Vagina (tissue), 2 donors: ENCODE results near the gene TAB3. TPM values are rescaled to one million over a fixed set of nuclear protein-coding genes. Genes with fewer than 3 reads are reported as not detected.
A peak's percentile ranks its signal among the peaks of the same experiment; 100 is the strongest.

Experiments
- DNase-seq, 2 donors: peaks; one replicate each; pipeline ENCODE4 v3.0.0-alpha.2; 2017; ENCODE audit errors: extremely low spot score in 2 of 2
- H3K27ac ChIP-seq: fragments of 200-600 bp; sonication (generic); one replicate; pipeline ENCODE4 v1.5.1; 2019
- H3K27me3 ChIP-seq: fragments of 200-600 bp; sonication (generic); one replicate; pipeline ENCODE4 v1.5.1; 2019
- H3K36me3 ChIP-seq, 2 donors: fragments of 200-600 bp; sonication (generic); one replicate each; pipeline ENCODE4 v1.5.1; 2017 to 2019
- H3K4me1 ChIP-seq: fragments of 200-600 bp; sonication (generic); one replicate; pipeline ENCODE4 v1.5.1; 2019
- H3K4me3 ChIP-seq, 2 donors: fragments of 200-600 bp; sonication (generic); 1 replicate in 1 of 2; 2 replicates in 1 of 2; pipeline ENCODE4 v1.5.1; 2016 to 2019
- H3K9me3 ChIP-seq: fragments of 200-600 bp; sonication (generic); one replicate; pipeline ENCODE4 v1.5.1; 2019
- CTCF ChIP-seq, 3 experiments: fragments of 450-650 bp in 2 of 3; fragments of 200-600 bp in 1 of 3; sonication (generic) in 1 of 3; IDR thresholded peaks; one replicate each; pipeline ENCODE4 v1.5.1; 2017 to 2019; ENCODE audit warnings: antibody characterized with exemption in 3 of 3, mild to moderate bottlenecking in 2 of 3, moderate library complexity in 2 of 3
- POLR2A ChIP-seq, 2 donors: fragments of 450-650 bp; IDR thresholded peaks; one replicate each; pipeline ENCODE4 v1.6.1; 2017; ENCODE audit warnings: antibody characterized with exemption in 2 of 2, mild to moderate bottlenecking in 2 of 2, moderate library complexity in 2 of 2
- POLR2AphosphoS5 ChIP-seq, 2 donors: sonication (generic); formaldehyde crosslinking; IDR thresholded peaks; one replicate each; pipeline ENCODE4 v1.9.0; 2017; ENCODE audit warnings: antibody characterized with exemption in 2 of 2, mild to moderate bottlenecking in 2 of 2, low read depth in 1 of 2; ENCODE audit not compliant: insufficient read depth in 1 of 2
- intact Hi-C: fragments of 100-400 bp; cut with DNase I; formaldehyde crosslinking; loops from one replicate; pipeline ENCODE4 v1.15.1; 2023
- total RNA-seq: library from RNA; depleted of rRNA; stranded (reverse); fragments of >200 nt; gene quantifications from one replicate; pipeline ENCODE4 v1.2.3, GENCODE V29; 2016

Gene TAB3
- total RNA-seq, 1 donor from 2014 or later, result 18.4 TPM

- no peaks in the 10 kb centered on the region for H3K27me3 ChIP-seq
- H3K36me3 ChIP-seq, result no peaks in the 10 kb centered on the region
- no peak for DNase-seq
- no peaks in the 10 kb centered on the region for H3K4me1 ChIP-seq
- no peak overlapping the region for H3K27ac ChIP-seq
- TF ChIP-seq POLR2A (IDR thresholded peaks at IDR 0.05), result no peak
- TF ChIP-seq POLR2AphosphoS5 (IDR thresholded peaks at IDR 0.05; ENCODE audit: insufficient read depth in 1 of 2, low read depth in 1 of 2), result no peak
- intact Hi-C loops, result no loop called here
- no peak overlapping the region for H3K4me3 ChIP-seq
- no peaks in the 10 kb centered on the region for H3K9me3 ChIP-seq
Observed at GRCh38 chrX:30819080-30819479, 70.0 kb downstream of the TAB3 start.

- no peak for DNase-seq
- Histone ChIP-seq H3K36me3 (no peaks in the 10 kb centered on the region), H3K4me1 (no peaks in the 10 kb centered on the region), H3K9me3 (no peaks in the 10 kb centered on the region), H3K4me3 (no peak overlapping the region), H3K27me3 (no peaks in the 10 kb centered on the region), H3K27ac (no peak overlapping the region)
- intact Hi-C loops, result no loop called here
- no peak for TF ChIP-seq POLR2A (IDR thresholded peaks at IDR 0.05)
- TF ChIP-seq POLR2AphosphoS5 (IDR thresholded peaks at IDR 0.05; ENCODE audit: insufficient read depth in 1 of 2, low read depth in 1 of 2), result no peak
- no peak for TF ChIP-seq CTCF (IDR thresholded peaks at IDR 0.05)
Observed at GRCh38 chrX:30816079-30816478, 73.0 kb downstream of the TAB3 start.

- DNase-seq, result no peak
- Histone ChIP-seq H3K9me3 (no peaks in the 10 kb centered on the region), H3K27me3 (no peaks in the 10 kb centered on the region), H3K4me3 (no peak overlapping the region), H3K27ac (no peak overlapping the region), H3K4me1 (no peaks in the 10 kb centered on the region), H3K36me3 (no peaks in the 10 kb centered on the region)
- TF ChIP-seq POLR2A (IDR thresholded peaks at IDR 0.05), result no peak
- no peak for TF ChIP-seq CTCF (IDR thresholded peaks at IDR 0.05)
- TF ChIP-seq POLR2AphosphoS5 (IDR thresholded peaks at IDR 0.05; ENCODE audit: insufficient read depth in 1 of 2, low read depth in 1 of 2), result no peak
- intact Hi-C loops, result no loop called here
Observed at GRCh38 chrX:30814978-30815377, 74.1 kb downstream of the TAB3 start.

- Histone ChIP-seq H3K36me3 (no peaks in the 10 kb centered on the region), H3K4me1 (no peaks in the 10 kb centered on the region), H3K27ac (no peak overlapping the region), H3K4me3 (no peak overlapping the region), H3K9me3 (no peaks in the 10 kb centered on the region), H3K27me3 (no peaks in the 10 kb centered on the region)
- intact Hi-C loops, result no loop called here
- no peak for TF ChIP-seq POLR2A (IDR thresholded peaks at IDR 0.05)
- TF ChIP-seq CTCF (IDR thresholded peaks at IDR 0.05), result no peak
- TF ChIP-seq POLR2AphosphoS5 (IDR thresholded peaks at IDR 0.05; ENCODE audit: insufficient read depth in 1 of 2, low read depth in 1 of 2), result no peak
- no peak for DNase-seq
Observed at GRCh38 chrX:30812326-30812725, 76.7 kb downstream of the TAB3 start.

GRCh38 chrX:30806187-30806728 lies 82.8 kb downstream of the TAB3 start:
- no peak overlapping the region for H3K27ac ChIP-seq
- peak in 1 of 2 donors; percentile 85 for DNase-seq
- H3K27me3 ChIP-seq, result no peaks in the 10 kb centered on the region
- H3K9me3 ChIP-seq, result no peaks in the 10 kb centered on the region
- TF ChIP-seq CTCF (IDR thresholded peaks at IDR 0.05) (no peak), POLR2A (IDR thresholded peaks at IDR 0.05) (no peak), POLR2AphosphoS5 (IDR thresholded peaks at IDR 0.05; ENCODE audit: insufficient read depth in 1 of 2, low read depth in 1 of 2) (no peak)
- H3K4me3 ChIP-seq, result no peak overlapping the region
- no peaks in the 10 kb centered on the region for H3K4me1 ChIP-seq
- intact Hi-C loops, result no loop called here
- no peaks in the 10 kb centered on the region for H3K36me3 ChIP-seq
